ENCODE data around the gene NBEA. TPM values are rescaled to one million over a fixed set of nuclear protein-coding genes. Genes with fewer than 3 reads are reported as not detected.

Gene NBEA
- polyA plus RNA-seq, 12 donors: 12.2 to 18.6 (median 16.3) TPM; not detected in 1

DNA sequence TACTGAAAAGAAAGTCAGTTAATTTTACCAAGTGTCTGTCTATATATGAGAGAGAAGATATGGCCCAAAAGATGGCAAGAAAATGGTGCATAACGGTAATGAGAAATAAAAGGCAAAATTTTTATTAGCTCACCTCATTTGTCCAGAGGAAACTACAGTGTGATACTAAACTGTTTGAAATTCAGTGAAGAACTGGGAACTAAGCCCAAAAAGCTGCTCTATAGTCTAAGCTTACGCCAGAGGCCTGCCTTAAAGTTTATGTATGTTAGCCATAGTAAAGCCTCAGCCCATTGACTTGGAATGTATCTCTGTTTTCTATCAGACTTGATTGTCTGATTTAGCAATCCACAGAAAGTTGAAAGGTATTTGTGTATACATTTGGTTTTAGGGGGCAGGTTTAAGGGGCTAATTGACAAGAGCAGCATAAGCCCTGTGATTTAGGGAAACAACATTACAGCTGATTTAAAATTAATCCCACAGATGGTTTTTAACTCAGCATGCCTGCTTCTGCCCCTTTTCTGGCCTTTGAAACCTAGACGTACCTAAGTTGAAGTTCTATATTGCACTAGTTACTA is 625.4 kb downstream of the NBEA start:
- no peak for DNase-seq

DNA sequence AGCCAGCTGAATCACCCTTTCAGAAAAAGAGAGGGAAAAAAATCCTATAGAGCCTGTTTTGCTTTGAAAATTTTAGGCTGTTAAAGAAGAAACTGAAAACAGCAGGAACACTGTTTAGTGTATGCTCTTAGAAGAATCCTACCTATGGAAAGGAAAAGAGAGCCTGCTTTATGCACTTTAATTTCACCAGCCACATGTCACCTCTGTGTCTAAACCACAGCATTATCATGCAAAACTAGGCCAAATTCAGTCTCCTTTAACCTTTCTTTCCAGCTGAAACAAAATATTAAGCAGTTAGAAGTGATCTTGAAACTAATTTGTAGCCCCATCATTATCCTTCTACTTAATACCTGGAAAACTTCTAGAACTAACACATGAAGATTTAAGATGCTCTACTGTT is 631.6 kb downstream of the NBEA start:
- DNase-seq: no peak

DNA sequence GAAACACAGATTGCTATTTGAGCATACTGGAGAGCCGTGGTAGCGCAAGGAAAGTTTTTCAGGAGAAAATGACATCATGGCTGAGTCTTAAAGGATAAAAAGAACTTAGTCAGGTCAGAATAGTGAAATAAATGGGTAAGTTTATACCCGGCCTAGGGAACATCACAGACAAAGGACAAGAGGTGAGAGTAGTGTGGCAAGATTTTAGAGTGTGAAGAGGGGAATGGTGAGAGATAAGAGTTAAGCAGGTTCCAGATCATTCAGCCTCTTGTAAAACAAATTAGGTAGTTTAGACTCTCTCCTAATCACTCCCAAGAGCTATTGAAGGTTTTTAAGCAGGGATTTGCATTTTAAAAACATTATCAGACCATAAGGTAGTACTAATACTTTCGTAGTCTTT is 650.4 kb downstream of the NBEA start:
- no peak for DNase-seq

DNA sequence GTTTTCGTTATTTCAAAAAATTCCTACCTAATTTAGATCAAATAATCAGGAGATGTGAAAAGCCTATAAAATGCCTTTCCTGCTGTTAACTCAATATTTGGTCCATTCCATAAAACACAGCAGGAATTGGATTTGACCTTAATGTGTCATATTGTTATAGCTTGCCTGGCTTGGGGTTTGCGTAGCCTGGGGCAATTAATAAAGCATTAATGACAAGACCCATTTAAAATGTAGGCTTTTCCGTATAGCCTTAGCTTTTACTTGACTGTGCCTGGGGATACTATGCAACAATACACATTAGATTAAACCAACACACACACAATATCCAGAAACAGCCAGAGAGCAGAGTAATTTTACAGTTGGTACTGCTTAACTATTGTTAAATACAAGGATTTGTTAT is 651.6 kb downstream of the NBEA start:
- DNase-seq: no peak

DNA sequence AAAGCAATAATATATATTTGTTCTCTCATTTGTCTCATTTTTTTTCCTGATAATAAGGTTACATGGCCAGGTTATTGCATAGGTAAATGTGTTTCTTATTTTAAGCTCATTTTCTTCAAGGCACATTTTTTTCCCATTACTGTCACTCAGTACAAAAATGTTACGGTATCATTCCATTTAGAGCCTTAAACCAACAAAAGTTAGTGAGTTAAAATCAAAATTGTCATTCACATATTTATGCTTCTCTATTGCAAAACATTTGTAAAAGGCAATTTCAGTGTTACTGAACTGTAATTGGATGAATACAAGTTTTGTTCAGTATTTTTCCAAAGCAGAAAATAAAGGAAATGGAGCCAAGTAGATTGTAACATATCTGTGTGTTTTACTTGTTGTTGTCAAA is 652.0 kb downstream of the NBEA start:
- no peak for DNase-seq

DNA sequence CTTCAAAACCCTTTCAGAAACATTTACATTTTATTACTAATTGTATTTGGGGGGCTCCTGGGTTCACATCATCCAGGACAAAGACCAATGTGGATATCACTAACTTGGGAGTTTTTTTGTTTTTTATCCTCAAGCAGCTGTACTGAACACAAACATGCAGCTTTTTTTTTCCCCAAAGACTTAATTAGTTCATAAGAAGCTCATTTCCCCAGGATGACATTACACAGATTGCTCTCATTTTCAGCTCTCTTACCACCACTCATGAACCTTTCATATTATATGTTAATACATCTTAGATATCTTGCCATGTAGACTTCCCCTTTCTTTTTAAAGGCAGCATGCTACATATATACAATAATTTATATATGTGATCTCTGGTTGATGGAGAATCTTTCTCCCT is 653.1 kb downstream of the NBEA start:
- no peak for DNase-seq

DNA sequence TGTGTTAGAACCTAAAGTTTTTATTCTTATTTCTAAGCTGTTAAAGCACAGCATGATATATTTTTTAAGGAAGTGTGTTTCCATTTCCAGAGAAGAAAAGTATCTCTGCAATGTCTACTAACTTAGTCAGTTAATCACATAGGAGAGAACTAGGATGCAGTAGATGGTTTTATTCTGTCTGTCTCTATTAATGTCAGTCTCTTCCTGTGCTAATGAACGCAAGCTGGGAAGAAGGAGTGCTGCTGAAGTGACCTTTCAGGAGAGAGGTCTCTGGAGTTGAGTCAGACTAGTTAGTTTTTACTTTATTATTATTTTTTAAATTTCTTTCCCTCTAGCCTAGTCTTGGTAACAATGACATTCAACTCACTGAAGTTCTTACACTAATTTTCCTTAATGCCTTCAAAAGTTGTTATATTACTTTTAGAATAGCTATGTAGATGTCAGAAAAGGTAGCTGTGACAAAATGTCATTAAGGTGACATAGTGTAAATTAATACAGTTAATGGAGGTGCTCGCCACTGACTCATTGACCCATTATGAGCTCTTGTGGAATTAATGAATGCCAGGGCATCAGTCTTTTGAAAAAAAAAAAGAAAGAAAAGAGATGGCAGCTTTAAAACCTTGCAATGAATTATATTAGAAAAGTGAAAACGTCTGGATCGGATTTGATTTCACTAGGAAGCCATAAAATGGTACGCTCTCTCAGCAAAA is 654.4 kb downstream of the NBEA start:
- no peak for DNase-seq

DNA sequence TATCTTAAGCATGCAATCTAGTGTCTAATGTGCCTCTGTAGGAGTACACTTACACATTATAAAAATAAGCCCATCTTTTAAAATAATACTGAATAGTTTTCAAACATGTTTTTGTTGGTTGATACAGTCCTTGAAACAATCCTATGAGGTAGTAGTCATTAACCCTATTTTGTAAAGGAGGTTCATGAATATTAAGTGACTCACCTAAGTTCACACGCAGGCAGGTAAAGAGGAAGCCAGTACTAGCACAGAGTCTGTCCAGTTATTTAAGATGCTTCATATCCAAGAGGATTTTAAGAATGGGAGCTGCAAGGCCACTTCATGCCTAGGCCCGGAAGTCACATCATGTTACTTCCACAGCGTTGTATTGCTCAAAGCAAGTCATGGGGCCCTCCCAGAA is 655.4 kb downstream of the NBEA start:
- no peak for DNase-seq

DNA sequence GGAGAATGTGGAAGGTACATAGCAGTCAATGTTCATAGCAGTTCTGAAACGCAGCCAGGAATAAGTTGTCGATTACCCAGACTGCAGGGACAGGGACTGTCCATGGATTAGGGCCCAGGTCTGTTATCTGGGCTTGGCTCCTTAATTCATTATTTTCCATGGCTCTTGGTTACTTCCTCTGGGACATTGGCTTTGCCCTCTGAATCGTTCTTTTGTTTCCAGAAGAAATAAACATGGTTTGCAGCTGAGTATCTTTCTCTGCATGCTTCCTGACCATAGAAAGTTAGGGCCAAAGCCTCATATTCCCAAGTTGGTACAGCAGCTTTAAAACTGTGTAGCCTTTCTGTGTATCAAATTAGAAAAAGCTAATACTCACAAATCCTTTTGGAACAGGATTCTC is 656.2 kb downstream of the NBEA start:
- DNase-seq: no peak

DNA sequence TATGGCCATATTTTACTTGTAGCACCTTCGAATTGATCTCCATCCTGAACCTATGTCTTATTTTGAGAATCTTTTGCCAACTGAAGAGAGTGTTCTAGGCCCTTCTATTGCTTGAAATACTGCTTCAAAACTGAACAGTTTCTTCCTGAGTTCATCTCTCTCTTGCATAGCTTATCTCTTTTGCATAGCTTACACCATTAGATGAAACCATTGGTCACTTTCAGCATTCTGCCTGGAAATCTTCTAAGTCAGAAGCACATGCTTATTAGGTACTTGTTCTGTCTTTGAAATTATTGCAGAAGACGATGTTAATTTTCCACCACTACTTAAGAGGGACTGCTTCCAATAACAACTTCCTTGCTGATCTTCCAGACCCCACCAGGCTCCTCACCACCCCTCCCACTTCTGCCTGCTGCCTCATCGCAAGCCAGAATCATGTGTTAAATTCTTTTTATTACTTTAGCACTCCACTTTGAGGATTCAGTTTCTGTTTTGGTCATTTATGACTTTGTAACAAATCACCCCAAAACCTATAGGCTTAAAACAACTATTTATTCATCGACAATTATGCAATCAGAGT is 656.8 kb downstream of the NBEA start:
- DNase-seq: no peak

DNA sequence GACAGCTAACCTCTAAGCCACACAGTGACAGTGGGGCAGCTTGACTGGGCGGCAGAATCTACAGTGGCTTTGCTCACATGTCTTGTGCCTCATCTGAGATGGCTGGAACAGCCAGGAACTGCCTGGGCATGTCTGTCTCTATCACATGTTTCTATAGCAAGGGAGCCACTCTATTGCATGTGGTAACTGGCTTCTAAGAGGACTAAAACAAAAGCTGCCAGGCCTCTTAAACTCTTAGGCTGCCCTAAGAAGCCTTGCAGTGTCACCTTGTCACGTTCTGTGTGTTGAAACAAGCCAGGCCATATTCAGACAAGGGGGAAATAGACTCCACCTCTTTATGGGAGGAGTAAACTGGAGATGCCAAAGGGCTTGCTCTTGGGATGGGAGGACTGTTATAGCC is 657.3 kb downstream of the NBEA start:
- DNase-seq: no peak

DNA sequence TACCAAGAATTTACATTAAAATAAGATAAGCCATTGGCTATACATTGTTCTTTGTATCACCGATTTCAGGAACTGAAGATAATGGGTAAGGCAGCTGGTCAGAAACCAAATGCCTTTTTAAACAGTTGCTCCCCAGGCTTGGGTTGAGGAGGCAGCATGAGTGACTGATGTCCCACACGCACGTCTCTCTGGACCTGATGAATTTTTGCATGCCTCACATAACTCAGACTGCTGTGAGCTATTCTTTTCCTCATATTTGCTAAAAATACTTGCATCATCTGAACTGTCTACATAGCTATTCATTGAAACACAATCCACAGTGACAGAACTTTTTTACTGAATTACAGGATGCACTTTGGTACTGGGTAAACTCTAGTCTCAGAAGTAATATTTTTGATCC is 658.1 kb downstream of the NBEA start:
- no peak for DNase-seq

DNA sequence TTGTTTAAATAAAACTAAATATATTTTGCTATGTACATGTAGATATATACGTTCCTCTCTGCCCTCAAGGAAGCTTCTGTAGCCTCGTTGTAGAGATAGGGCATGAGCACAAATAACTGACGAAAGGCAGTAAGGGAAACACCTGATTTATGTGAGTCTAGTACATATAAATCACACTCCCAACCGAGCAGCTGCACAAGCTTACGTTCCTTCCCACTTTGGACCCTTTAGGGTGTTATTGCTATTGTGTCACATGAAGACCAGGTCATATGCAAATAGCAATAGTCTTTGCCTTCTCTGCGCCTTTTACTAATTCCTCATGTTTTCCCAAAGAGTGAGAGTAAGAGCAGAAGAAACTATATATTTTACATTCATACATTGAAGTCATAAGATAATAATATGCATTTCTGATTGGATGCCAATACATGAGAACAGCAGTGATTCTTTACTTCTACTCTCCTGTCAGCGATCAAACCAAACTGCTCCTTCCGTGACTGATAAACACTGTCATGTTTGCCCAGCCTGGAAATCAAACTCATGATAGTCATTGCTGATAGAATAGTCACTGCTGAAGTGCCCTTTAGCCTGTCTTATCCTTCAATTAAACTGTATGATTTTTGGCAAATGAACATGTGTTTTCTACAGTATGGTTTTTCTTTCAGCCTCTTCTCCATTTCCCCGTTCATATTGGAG is 661.7 kb downstream of the NBEA start:
- DNase-seq: no peak

DNA sequence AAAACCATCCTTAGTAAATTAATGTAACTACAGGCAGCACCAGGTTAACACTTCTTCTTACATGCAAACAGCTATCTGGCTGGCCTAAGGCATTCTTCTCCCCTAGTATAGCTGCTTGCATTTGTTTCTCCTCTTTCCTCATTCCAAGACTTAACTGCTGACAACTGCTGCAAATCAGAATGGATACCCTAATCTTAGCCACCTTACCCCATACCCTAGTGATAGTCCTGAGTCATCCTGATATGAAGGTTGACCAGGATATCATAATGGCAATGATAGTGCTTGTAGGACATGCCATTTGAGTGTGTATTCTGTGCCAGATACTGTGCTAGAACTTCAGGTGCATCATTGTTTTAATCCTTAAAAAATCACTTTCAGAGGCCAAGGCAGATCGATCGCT is 672.6 kb downstream of the NBEA start:
- DNase-seq: no peak

DNA sequence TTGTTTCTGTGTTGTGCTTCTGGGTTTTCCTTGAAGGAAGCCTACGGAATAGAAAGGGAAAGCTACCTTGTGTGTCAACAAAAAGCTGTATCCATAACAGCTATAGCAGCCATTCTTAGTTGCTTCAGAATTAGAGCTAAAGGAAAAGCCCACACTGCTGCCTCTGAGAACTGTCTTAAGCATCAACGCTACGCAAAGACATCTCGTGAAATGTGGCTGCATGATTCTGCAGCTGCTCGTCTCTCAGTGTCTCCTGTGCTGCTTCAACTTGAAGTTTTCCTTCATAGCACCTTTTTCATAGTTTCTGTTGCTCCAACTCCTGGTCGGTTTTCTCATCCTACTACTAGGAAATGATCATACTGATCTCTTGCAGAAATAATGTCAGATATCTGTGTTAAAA is 675.4 kb downstream of the NBEA start:
- no peak for DNase-seq

DNA sequence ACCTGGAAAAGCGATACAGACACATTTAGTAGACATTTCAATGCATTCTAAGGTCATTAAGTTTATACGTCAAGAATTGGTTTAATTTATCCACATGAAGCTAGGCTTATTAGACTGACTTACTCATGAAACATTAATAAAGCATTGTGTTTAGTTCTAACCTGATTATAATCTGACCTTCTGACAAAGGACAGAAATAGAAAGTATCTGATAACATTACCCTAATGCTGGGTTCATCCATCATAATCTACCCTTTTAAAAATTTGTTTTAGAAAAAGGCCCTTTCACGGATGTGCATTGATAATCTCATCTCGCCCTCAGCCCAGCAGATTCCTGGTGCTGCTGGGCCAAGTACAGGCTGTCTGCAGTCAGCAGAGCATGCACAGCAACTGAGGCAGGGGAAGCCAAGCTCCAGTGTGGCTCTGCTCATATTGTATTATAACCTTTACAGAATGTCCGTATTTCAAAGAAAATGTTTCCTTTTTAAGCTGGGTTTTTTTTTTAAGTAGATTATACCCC is 676.6 kb downstream of the NBEA start:
- no peak for DNase-seq

DNA sequence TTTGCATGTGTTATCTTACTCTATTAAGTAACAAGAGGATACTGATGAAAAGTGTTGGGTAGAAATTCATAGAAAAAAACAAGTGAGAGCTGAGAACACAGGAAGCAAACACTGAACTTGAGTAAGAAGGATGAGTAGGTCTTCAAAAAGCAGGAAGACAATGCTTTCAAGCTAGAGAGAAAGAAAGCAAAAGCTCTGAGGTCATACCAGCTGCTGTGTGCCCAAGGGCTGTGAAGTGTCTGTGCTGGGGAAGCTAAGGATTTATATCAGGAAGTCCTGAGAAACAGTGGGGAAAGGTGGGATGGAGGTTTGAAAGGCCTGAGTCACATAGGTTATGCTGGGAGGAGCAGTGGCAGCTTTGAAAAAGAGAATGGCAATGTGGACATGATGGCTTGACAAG is 679.9 kb downstream of the NBEA start:
- no peak for DNase-seq

DNA sequence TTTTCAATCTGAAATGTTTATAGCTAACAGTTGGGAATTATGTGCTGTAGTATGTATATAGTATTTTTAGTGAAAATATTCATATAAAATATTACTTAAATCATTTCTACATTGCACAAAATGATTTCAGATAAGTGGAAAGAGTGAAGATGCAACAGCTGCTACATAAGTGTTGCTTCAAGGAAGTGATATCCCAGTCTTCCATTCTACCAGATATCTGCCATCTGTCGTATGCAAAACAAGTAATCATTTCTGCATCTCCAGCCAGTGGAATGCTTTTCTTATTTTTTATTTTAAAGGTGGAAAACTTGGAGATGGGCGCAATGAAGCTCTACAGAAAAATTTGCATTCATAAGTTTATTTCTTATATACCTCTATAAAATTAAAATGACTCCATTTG is 687.0 kb downstream of the NBEA start:
- no peak for DNase-seq

DNA sequence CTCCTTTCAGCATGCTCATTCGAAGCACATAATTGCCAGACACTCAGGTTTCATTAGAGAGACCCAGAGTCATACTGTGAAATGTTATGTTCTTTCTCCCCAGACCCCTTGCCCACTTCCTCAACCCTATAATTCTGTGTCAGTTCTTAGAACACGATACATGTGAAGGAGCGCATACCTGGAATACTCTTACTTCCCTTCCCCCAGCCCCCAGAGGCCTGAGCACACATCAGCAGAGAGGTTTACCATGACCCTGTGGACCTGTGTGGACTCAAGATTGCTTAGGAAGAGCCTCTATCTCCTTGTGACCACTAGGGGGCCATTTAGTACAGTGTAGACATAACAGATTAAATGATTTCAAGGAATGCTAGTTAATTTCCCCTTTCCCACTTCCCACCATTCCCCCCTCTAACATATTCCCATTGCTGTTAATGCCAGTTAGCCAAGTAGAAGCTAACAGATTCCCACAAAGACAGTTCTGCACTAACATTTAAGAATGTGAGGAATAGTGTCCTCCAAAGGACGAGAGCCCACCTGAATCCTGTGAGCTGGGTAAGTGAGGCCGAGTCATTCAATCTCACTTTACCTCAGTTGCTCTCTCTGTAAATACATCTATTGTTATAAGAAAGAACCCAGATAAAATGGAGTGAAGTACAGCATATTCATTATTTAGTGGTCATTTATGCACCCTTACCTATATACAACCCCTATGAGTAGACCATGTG is 688.6 kb downstream of the NBEA start:
- peak; percentile 45 for DNase-seq

DNA sequence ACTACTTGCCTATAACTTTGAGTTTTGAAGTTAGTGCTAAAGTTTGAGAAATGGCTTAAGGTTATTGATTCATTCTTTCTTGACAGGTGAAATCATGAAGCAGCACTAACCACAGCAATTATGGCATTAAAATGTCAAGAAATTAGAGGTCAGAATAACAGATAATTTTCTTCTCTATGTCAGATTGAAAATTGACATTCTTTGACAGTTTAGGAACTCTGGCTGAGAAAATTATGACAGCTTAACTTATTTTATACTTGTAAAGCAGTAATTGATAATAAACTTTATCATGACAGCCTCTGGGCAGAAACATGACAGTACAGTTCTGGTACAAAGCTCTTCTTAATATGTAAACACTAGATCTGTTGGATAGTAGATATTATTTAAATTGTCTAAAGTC is 689.6 kb downstream of the NBEA start:
- DNase-seq: no peak

DNA sequence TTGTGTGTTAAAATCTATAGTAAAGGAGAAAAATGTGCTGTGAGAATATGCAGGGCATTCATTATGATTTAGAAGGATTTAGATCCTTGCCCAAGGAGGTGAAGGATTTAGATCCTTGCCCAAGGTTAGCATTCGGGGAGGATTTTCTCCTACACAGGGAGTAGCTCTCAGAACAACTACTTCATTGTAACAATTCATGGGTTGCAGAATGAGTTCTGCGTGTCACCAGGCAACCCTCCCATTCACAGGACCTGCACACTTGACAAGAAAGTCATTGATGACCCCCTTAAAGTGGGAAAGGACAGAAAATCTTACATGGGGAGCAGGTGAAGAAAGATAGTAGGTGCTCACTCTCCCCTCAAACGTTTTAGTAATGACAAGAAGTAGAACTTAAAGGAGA is 701.6 kb downstream of the NBEA start:
- no peak for DNase-seq

DNA sequence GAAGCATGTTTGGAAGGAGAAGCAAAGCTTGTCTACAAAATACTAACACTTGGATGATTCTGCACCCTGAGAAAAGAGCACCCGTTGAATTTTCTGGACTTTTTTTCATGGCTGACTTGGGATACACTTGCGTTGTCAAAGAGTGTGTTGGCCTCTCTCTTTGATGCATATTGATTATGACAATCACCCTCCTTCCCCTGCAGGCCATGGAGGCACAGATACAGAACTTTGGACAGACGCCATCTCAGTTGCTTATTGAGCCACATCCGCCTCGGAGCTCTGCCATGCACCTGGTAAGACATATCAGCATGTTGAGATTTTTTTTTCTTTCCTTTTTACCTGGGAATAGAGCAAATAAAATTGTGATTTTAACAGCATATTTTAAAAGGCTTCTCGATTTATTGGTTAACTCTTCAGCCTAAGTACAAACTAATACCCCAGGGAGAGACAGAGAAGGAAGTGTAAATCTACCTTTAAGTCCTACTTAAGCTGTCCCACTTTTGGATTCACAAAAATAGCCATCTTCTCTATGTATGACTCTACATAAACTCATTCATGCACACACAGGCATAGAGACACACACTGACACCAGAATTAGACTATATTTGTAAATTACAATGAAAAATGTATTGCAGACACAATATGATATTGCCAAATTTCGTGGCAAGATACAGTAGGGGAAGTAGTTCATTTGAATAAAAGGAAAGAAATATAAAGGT is 704.1 kb downstream of the NBEA start:
- no peak for DNase-seq
